Neural cell (in vitro differentiated cells): ENCODE measurements around the gene SUMO3. TPM values are rescaled to one million over a fixed set of nuclear protein-coding genes. Genes with fewer than 3 reads are reported as not detected.

Source experiments
- H2AFZ ChIP-seq: fragments of 200-600, 300-800 bp; sonication (generic), shearing (Covaris generic); 2 replicates; pipeline ENCODE4 v1.6.0; 2014; ENCODE audit warnings: low read depth, mild to moderate bottlenecking, antibody characterized with exemption, low read length, moderate library complexity
- H3F3A ChIP-seq: fragments of 200-600 bp; shearing (Covaris generic); 2 replicates; pipeline ENCODE4 v1.6.1; 2016; ENCODE audit warnings: mild to moderate bottlenecking, moderate library complexity, mixed read lengths, antibody characterized with exemption, low read length; ENCODE audit not compliant: insufficient read depth, poor library complexity, severe bottlenecking
- H3K27ac ChIP-seq: fragments of 200-600, 300-800 bp; sonication (generic), shearing (Covaris generic); 2 replicates; pipeline ENCODE4 v1.5.1; 2014; ENCODE audit warnings: mild to moderate bottlenecking, low read length, moderate library complexity
- H3K27me3 ChIP-seq: fragments of 300-800, 200-600 bp; sonication (generic), shearing (Covaris generic); 2 replicates; pipeline ENCODE4 v1.6.0; 2014; ENCODE audit warnings: mild to moderate bottlenecking, low read depth, low read length, moderate library complexity; ENCODE audit not compliant: insufficient read depth
- H3K36me3 ChIP-seq: fragments of 300-800, 200-600 bp; sonication (generic), shearing (Covaris generic); 2 replicates; pipeline ENCODE4 v1.5.1; 2014; ENCODE audit warnings: mild to moderate bottlenecking, antibody characterized with exemption, low read length, moderate library complexity; ENCODE audit not compliant: insufficient read depth
- H3K4me2 ChIP-seq: fragments of 300-800, 200-600 bp; sonication (generic), shearing (Covaris generic); 2 replicates; pipeline ENCODE4 v1.6.0; 2014; ENCODE audit warnings: mild to moderate bottlenecking, low read length
- H3K4me3 ChIP-seq: fragments of 300-800, 200-600 bp; sonication (generic), shearing (Covaris generic); 2 replicates; pipeline ENCODE4 v1.5.1; 2014; ENCODE audit warnings: mild to moderate bottlenecking, low read length, moderate library complexity
- H3K79me2 ChIP-seq: fragments of 200-600 bp; shearing (Covaris generic); replicated peaks from 2 replicates; pipeline ENCODE4 v1.6.0; 2014; ENCODE audit warnings: mild to moderate bottlenecking, low read length, moderate library complexity; ENCODE audit not compliant: insufficient read depth
- H3K9ac ChIP-seq: fragments of 300-800, 200-600 bp; sonication (generic), shearing (Covaris generic); 2 replicates; pipeline ENCODE4 v1.6.1; 2016; ENCODE audit warnings: mild to moderate bottlenecking, low read length, mixed read lengths
- H3K9me2 ChIP-seq: fragments of 200-600 bp; shearing (Covaris generic); 2 replicates; pipeline ENCODE4 v1.6.1; 2016; ENCODE audit warnings: mild to moderate bottlenecking, low read length, mixed read lengths; ENCODE audit not compliant: insufficient read depth
- H3K9me3 ChIP-seq: fragments of 200-600, 300-800 bp; sonication (generic), shearing (Covaris generic); 2 replicates; pipeline ENCODE4 v1.6.1; 2016; ENCODE audit warnings: mild to moderate bottlenecking, mixed run types, low read length, moderate library complexity, mixed read lengths
- H4K20me1 ChIP-seq: fragments of 200-600 bp; shearing (Covaris generic); 2 replicates; pipeline ENCODE4 v1.6.1; 2016; ENCODE audit warnings: mild to moderate bottlenecking, mixed run types; ENCODE audit not compliant: insufficient read depth
- EP300 ChIP-seq: fragments of 450-650 bp; conservative IDR thresholded peaks from 2 replicates; pipeline ENCODE4 v1.6.1; 2014; ENCODE audit warnings: antibody characterized with exemption, mild to moderate bottlenecking, moderate library complexity; ENCODE audit not compliant: poor library complexity, severe bottlenecking
- EZH2 ChIP-seq: fragments of 200-600, 300-800 bp; shearing (Covaris generic), sonication (generic); IDR thresholded peaks from 2 replicates; pipeline ENCODE4 v1.6.1; 2014; ENCODE audit warnings: antibody characterized with exemption, low read length, borderline replicate concordance, mild to moderate bottlenecking; ENCODE audit not compliant: insufficient read depth, poor library complexity, severe bottlenecking
- MXI1 ChIP-seq: fragments of 450-650 bp; conservative IDR thresholded peaks from 2 replicates; pipeline ENCODE4 v1.6.1; 2014; ENCODE audit warnings: antibody characterized with exemption, mild to moderate bottlenecking; ENCODE audit not compliant: poor library complexity, severe bottlenecking
- POLR2AphosphoS5 ChIP-seq: IDR thresholded peaks from 2 replicates; pipeline ENCODE4 v1.6.1; 2012
- RAD21 ChIP-seq: fragments of 450-650 bp; conservative IDR thresholded peaks from 2 replicates; pipeline ENCODE4 v1.6.1; 2014; ENCODE audit warnings: antibody characterized with exemption, mild to moderate bottlenecking, moderate library complexity
- SMC3 ChIP-seq: fragments of 450-650 bp; conservative IDR thresholded peaks from 2 replicates; pipeline ENCODE4 v1.6.1; 2014; ENCODE audit warnings: antibody characterized with exemption, mild to moderate bottlenecking, moderate library complexity; ENCODE audit not compliant: poor library complexity
- TAF1 ChIP-seq: IDR thresholded peaks from 2 replicates; pipeline ENCODE4 v1.6.1; 2012; ENCODE audit warnings: low read depth
- polyA plus RNA-seq: library from polyadenylated mRNA; depleted of rRNA; stranded (reverse); fragments of >200 nt; gene quantifications from 2 replicates; pipeline ENCODE4 v1.2.3, GENCODE V29; 2014
- TF ChIP-seq, protein P1 (sequence below): IDR thresholded peaks from 2 replicates; pipeline ENCODE4 v1.6.1; 2012; ENCODE audit warnings: borderline replicate concordance
- TF ChIP-seq, protein P2 (sequence below): fragments of 450-650 bp; IDR thresholded peaks from 2 replicates; pipeline ENCODE4 v1.5.1; 2014; ENCODE audit warnings: antibody characterized with exemption, mild to moderate bottlenecking, moderate library complexity; ENCODE audit not compliant: poor library complexity, severe bottlenecking

Gene SUMO3
- polyA plus RNA-seq, 1 donor from 2014 or later: 113 TPM

DNA sequence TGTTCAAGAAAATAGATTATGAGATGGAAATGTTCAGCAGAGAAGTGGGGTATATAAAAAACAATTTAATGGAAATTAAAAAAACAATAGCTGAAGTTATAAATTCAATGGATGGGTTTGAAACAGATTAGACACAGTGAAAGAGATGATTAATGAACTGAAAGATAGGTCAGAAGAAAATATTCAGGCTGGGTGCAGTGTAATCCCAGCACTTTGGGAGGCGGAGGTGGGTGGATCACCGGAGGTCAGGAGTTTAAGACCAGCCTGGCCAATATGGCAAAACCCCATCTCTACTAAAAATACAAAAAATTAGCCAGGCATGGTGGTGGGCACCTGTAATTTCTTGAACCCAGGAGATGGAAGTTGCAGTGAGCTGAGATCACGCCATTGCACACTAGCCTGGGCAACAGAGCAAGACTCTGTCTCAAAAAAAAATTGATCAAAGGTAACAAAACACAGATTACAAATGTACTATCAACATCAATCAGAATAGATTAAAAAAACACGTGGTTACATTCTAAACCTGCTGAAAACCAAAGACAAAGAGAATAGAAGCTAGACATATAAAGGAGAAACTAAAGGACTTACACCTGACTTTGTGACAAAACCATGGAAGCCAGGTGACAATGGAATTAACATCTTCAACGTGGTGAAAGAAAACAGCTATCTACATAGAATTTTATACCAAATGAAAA, 4.8 kb upstream of the SUMO3 start:
- Histone ChIP-seq H4K20me1 (no peaks in the 10 kb centered on the region), H3K9ac (no peak overlapping the region), H3F3A (no peaks in the 10 kb centered on the region), H3K9me2 (no peaks in the 10 kb centered on the region), H3K9me3 (peaks cover 13% of the 10 kb centered on the region), H3K36me3 (no peaks in the 10 kb centered on the region), H2AFZ (no peak overlapping the region), H3K27me3 (no peaks in the 10 kb centered on the region), H3K79me2 (no peaks in the 10 kb centered on the region), H3K4me3 (no peak overlapping the region), H3K27ac (no peak overlapping the region), H3K4me2 (no peak overlapping the region)
- TF ChIP-seq POLR2AphosphoS5 (no peak), TAF1 (no peak), EP300 (no peak), RAD21 (no peak), EZH2 (no peak), MXI1 (no peak), SMC3 (no peak)
- TF ChIP-seq, protein P1, sequence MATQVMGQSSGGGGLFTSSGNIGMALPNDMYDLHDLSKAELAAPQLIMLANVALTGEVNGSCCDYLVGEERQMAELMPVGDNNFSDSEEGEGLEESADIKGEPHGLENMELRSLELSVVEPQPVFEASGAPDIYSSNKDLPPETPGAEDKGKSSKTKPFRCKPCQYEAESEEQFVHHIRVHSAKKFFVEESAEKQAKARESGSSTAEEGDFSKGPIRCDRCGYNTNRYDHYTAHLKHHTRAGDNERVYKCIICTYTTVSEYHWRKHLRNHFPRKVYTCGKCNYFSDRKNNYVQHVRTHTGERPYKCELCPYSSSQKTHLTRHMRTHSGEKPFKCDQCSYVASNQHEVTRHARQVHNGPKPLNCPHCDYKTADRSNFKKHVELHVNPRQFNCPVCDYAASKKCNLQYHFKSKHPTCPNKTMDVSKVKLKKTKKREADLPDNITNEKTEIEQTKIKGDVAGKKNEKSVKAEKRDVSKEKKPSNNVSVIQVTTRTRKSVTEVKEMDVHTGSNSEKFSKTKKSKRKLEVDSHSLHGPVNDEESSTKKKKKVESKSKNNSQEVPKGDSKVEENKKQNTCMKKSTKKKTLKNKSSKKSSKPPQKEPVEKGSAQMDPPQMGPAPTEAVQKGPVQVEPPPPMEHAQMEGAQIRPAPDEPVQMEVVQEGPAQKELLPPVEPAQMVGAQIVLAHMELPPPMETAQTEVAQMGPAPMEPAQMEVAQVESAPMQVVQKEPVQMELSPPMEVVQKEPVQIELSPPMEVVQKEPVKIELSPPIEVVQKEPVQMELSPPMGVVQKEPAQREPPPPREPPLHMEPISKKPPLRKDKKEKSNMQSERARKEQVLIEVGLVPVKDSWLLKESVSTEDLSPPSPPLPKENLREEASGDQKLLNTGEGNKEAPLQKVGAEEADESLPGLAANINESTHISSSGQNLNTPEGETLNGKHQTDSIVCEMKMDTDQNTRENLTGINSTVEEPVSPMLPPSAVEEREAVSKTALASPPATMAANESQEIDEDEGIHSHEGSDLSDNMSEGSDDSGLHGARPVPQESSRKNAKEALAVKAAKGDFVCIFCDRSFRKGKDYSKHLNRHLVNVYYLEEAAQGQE: no peak
- TF ChIP-seq, protein P2, sequence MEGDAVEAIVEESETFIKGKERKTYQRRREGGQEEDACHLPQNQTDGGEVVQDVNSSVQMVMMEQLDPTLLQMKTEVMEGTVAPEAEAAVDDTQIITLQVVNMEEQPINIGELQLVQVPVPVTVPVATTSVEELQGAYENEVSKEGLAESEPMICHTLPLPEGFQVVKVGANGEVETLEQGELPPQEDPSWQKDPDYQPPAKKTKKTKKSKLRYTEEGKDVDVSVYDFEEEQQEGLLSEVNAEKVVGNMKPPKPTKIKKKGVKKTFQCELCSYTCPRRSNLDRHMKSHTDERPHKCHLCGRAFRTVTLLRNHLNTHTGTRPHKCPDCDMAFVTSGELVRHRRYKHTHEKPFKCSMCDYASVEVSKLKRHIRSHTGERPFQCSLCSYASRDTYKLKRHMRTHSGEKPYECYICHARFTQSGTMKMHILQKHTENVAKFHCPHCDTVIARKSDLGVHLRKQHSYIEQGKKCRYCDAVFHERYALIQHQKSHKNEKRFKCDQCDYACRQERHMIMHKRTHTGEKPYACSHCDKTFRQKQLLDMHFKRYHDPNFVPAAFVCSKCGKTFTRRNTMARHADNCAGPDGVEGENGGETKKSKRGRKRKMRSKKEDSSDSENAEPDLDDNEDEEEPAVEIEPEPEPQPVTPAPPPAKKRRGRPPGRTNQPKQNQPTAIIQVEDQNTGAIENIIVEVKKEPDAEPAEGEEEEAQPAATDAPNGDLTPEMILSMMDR: no peak

DNA sequence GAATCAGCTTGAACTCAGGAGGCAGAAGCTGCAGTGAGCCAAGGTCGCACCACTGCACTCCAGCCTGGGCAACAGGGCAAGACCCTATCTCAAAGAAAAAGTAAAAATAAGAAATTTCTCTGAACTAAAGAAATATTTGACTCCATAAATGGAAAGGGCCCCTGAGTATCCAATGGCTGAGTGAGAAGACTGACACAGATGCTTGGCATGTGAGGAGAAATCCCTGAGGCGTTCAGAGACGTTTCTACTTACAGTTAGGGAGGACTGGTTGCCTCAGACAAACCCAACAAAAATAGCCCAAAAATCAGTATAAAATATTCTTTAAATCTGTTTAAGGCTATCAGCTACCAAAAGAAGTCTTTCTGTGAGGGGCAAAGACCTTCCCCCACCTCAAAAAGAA, 3.0 kb upstream of the SUMO3 start:
- peaks cover 13% of the 10 kb centered on the region for H3K9me3 ChIP-seq
- no peaks in the 10 kb centered on the region for H4K20me1 ChIP-seq
- no peak overlapping the region for H3K4me2 ChIP-seq
- H3K79me2 ChIP-seq: no peaks in the 10 kb centered on the region
- TF ChIP-seq EP300 (no peak), EZH2 (no peak), POLR2AphosphoS5 (no peak), RAD21 (no peak), TAF1 (no peak), MXI1 (no peak), SMC3 (no peak)
- TF ChIP-seq, protein P2: no peak
- TF ChIP-seq, protein P1: no peak
- no peaks in the 10 kb centered on the region for H3K27me3 ChIP-seq
- no peak overlapping the region for H3K4me3 ChIP-seq
- no peak overlapping the region for H3K27ac ChIP-seq
- H3K9me2 ChIP-seq: no peaks in the 10 kb centered on the region
- no peak overlapping the region for H3K9ac ChIP-seq
- no peak overlapping the region for H2AFZ ChIP-seq
- H3F3A ChIP-seq: no peaks in the 10 kb centered on the region
- H3K36me3 ChIP-seq: no peaks in the 10 kb centered on the region
